Activated CD8-positive, alpha-beta memory T cell treated with anti-CD3 and anti-CD28 coated beads, Interleukin-2, amount 50 U/mL, for 48 hours (primary cell): ENCODE measurements around the gene CYLD.

Experiments
- DNase-seq: peaks from one replicate; pipeline ENCODE4 v3.0.0-alpha.2; 2020

CYLD gene

DNA sequence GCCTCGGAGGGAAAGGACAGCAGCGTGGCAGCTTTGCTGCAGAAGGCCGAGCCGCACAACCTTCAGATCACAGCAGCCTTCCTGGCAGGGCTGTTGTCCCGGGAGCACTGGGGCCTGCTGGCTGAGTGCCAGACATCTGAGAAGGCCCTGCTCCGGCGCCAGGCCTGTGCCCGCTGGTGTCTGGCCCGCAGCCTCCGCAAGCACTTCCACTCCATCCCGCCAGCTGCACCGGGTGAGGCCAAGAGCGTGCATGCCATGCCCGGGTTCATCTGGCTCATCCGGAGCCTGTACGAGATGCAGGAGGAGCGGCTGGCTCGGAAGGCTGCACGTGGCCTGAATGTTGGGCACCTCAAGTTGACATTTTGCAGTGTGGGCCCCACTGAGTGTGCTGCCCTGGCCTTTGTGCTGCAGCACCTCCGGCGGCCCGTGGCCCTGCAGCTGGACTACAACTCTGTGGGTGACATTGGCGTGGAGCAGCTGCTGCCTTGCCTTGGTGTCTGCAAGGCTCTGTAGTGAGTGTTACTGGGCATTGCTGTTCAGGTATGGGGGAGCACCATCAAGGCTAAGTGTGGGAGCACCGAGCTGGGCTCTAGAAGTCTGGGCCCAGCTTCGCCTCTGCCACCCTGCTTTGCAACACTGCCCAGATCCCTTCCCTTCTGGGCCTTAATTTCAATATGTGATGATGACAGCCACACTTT lies 29.9 kb upstream of the CYLD start:
- DNase-seq = no peak

DNA sequence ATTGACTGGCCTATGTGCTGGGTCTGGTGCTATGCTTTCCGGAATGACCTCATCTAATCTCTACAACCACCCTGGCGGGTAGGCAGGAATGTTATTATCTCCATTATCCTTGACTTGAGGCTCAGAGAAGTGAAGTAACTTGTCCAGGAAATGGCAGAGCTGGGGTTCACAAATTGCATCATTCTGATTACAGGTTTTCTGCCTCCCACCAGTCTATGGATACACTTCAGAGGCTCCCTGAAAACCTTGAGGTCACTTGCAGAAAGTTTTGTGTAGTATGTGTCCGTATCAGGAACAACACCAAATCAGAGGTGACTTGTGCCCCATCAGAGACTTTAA lies 29.4 kb upstream of the CYLD start:
- DNase-seq = no peak

DNA sequence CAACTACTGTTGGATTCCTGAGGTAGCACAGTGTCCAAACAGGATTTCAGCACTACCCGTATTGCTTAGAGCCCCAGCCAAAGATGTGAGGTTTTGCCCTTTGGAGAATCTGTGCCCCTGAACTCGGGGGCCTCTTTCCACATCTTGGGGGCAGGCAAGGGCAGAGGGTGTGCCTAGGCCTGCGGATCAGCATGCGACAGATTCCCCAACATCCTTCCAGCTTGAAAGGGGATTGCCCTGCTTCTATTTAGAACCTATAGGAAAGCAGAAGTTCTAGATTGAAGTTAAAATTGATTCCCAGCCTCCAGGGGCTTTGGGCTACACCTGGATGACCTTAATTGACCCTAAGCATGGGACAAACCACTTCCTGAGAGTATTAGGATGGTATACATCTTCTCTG lies 28.9 kb upstream of the CYLD start:
- no peak for DNase-seq

DNA sequence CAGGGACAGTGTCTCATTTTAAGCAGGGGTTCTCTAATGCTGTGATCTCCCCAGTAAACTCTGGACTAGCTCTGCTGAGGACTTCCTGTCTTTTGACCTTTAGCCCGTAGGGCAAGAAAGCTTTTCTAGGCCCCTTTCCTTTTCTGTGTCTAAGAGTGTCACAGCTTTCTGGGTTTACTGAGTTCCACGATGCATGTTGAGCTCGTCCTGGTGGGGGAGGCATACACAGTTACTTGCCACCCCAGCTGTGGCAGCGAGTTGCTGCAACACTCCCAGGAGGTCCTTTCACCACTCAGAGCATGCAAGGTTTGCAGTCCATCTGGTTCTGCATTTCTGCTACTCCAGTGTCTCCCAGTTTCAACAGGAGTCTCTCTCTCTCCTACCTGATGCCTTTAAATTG lies 24.8 kb upstream of the CYLD start:
- DNase-seq = no peak

DNA sequence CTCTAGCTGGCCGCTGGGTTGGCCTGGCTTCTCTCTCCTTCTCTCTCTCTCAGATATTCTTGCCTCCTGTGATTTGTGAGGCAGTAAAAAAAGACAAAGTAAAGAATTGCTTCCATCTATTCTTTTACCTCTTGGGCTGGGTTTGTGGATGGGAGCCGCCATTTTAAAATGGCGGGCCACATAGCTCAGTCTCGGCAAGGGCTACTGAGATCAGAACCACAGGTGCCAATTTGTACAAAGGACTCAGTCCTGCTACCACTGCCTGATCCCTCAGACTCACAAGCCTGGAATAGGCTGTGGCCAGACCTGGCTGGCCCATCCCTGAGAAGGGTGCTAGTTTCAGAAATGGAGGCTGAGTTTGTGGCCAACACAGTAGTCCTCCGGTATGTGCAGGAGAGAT lies 24.4 kb upstream of the CYLD start:
- DNase-seq = no peak

DNA sequence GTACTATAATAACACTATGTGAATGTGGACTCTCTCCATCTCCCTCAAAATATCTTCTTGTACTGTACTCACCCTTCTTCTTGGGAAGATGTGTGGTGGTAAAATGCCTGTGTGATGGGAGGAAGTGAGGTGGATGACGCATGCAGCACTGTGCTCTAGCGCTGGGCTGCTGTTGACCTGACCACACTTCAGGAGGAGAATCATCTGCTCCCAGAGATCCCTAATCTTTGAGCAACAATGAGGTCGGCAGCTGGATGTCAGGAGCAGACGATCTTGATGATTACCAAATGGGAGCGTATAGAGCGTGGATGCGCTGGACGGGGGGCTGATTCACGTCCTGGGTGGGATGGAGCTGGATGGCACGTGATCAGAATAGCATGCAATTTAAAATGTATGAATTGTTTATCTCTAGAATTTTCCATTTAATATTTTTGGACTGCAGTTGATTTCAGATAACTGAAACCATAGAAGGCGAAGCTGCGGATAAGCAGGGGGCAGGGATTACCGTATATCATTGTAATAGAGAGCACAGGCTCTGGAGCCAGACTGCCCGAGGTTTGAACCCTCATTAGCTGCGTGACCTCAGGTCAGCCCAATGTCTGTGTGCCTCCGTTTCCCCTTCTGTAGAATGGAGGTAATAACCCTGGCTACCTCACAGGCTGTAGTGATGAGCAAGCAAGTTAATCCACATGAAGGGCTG lies 23.7 kb upstream of the CYLD start:
- no peak for DNase-seq

DNA sequence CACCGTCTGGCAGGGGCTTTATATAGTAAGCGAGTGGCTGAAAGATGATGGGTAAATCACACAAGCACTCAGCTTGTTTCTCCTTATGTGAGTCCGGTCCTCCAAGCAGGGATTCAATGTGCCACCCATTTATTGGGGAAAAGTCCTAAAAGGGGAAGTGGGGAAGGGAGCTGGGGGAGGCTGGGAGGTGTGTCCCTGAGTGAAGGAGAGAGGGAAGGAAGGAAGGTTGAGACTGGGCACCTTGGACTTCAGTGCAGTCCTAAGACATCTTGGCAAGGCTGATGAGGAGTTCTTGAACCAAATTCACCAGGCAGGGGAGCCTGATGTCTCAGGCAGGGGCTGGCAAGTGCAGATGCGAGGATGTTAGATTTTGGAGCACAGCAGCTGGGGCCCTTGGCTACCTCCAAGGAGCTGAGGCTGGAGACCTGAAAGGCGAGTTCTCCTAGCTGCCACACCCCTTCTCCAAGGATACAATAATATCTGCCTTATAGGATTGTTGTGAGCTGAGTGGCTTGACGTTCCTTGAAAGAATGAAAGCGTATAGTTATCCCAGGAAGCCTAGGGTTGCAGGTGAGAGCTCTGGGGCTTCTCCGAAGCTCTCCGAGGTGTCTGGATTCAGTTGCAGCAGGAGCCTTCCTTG lies 23.0 kb upstream of the CYLD start:
- DNase-seq = no peak

DNA sequence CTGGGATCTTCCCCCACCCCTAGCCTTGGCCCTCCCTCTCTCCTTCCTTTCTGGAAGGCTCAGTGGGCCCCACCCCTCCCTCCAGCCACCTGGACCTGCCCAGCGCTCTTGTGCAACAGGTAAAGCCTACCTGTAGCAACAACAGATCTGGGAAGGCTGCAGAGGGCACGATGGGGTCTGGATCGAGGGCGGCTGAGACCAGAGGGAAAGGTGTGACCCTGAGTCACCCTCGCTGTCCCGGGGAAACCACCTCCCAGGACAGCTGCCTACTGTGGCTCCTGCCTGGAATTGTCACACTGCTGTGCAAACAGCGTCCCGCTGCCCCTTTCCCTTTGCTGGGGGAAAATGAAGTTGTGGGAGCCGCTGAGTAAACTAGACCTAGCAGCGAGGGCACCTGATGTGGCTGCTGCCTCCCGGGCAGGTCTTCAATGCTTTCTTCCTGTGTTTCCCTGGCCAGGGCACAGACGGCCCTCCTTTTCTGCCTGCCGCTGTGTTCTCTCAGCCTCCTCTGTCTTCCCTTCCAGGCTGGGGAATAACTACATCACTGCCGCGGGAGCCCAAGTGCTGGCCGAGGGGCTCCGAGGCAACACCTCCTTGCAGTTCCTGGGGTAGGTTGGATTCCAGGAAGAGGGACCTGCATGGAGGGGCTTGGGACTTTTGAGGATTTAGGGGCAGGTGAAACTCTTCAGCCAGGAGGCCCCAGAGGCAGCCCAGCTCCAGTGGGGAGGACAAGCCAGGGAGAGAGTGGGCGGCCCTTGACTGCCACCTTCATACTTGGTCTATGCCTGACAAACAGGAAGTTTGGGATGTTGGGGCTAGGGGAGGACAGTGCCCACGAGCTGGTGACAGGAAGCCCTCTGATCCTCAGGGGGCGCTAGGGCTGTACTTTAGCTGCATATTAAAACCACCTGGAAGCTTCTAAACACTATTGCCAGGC lies 22.2 kb upstream of the CYLD start:
- DNase-seq = no peak

DNA sequence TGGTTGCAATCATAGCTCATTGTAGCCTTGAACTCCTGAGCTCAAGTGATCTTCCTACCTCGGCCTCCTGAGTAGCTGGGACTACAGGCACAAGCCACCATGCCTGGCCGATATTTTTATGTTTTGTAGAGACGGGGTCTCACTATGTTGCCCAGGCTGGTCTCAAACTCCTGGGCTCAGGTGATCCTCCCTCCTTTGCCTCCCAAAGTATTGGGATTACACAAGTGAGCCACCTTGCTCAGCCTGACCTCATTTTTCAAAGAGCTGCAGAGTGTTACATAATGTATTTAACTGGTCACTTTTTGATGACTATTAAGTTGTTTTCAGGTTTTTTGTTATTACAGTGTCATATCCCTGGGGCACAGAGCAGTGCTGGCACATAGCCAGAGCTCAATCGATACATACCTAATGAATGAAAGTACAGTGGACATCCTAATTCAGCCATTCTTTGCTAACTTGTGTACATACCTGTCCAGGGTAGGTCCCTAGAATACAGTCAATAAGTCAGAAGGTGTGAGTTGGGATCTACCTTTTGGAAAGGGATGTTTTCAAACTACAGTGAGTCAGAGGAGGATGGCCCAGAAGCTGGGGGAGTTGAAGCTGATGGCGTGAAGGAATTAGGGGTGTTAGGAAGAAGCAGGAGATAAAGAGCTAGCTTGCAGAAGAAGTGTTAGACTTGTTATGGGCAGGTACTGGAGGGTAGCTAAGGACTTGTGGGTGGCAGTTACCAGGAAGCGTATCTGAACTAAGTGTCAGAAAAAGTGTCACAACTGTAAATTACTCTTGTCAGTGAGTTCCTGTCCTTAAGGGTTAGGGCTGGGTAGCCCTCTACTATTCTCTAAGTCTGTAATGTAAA lies 20.1 kb upstream of the CYLD start:
- no peak for DNase-seq

DNA sequence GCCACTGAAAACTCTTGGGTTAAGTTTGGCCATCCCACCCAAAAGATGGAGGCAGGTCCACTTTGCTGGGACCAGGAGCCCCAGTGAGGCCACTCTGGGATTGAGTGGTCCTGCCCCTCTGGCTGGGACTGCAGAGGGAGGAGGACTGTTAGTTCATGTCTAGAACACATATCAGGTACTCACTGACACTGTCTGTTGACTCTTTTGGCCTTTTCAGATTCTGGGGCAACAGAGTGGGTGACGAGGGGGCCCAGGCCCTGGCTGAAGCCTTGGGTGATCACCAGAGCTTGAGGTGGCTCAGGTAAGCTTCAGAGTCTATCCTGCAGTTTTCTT lies 19.5 kb upstream of the CYLD start:
- no peak for DNase-seq

DNA sequence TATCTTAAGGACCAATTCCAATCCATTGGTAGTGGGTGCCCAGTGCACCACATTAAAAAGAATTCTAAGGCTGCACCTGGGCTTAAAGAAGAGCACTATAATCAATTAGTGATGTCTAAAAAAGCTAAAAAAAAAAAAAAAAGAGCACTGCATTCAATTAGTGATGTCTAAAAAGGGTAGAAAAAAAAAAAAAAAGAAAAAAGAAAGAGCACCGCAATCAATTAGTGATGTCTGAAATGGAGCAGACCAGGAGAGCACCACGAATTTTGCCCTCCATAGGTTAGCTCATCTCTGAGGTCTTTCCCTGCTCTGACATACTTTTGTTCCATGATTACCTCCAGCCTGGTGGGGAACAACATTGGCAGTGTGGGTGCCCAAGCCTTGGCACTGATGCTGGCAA lies 18.9 kb upstream of the CYLD start:
- DNase-seq = no peak

DNA sequence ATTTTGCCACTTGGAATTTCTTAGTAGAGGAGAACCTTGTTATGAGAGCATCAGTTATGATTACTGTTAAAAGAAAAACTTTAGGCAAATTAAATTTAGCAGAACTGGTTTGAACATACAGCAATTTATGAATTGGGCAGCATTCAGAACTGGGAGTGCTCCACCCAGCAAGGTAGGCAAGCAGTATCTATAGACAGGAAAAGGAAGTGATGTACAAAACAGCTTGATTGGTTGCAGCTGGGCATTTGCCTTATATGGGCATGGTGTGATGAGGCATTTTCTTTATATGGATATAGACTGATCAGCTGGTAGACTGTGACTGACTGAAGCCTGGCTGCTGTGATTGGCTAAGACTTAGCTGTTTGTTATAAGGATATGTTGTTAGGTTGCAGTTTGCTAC lies 17.6 kb upstream of the CYLD start:
- DNase-seq = no peak

DNA sequence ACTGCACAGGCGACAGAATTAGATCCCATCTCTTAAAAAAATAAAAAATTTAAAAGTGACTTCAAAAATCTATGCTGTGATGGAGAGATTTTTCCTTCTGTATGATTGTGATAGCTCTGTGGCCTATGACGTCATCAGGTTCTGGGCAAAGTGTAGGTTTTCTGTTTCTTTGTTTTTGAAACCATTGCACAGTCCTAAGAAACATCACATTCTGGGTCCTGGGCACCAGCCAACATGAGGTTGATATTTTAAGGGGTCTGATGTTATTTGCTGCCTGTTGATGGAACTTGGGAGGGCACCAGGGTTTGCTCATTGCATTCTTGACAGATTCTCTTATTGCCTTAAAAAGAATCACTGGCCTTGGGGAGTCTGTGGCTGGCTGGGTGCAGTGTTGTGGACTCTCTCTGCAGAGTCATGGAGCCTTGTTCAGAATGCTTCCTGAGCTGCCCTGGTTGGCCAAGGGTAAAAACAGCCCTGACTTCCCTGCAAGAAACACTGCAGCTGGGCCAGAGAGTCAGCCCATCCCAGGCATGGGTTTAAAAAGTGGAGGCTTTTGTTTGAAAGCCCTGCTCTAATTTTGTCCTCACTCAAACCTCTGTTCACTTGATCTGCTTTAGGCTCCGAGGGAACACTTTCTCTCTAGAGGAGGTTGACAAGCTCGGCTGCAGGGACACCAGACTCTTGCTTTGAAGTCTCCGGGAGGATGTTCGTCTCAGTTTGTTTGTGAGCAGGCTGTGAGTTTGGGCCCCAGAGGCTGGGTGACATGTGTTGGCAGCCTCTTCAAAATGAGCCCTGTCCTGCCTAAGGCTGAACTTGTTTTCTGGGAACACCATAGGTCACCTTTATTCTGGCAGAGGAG lies 10.5 kb upstream of the CYLD start:
- no peak for DNase-seq

DNA sequence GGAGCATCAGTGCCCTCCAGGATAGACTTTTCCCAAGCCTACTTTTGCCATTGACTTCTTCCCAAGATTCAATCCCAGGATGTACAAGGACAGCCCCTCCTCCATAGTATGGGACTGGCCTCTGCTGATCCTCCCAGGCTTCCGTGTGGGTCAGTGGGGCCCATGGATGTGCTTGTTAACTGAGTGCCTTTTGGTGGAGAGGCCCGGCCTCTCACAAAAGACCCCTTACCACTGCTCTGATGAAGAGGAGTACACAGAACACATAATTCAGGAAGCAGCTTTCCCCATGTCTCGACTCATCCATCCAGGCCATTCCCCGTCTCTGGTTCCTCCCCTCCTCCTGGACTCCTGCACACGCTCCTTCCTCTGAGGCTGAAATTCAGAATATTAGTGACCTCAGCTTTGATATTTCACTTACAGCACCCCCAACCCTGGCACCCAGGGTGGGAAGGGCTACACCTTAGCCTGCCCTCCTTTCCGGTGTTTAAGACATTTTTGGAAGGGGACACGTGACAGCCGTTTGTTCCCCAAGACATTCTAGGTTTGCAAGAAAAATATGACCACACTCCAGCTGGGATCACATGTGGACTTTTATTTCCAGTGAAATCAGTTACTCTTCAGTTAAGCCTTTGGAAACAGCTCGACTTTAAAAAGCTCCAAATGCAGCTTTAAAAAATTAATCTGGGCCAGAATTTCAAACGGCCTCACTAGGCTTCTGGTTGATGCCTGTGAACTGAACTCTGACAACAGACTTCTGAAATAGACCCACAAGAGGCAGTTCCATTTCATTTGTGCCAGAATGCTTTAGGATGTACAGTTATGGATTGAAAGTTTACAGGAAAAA lies 9.7 kb upstream of the CYLD start:
- no peak for DNase-seq

DNA sequence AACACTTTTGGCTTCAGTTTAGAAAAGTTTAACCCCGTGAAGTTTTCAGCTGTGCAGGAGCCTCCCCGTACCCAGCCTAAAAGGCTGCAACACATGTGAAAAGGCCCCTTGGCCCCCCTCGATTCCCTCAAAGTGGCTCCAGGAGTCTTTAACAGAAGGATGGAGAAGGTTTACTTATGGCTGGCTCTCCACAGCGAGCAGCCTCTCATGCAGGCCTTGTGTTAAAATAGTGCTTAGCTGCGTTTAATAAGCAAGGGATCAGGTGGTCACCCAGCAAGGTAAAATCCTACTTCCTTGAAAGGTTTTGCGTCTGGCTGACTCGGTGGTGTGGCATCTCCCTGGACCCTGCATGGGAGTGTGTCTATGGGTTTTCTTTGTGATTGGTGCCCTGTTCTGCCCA lies 8.4 kb upstream of the CYLD start:
- no peak for DNase-seq

DNA sequence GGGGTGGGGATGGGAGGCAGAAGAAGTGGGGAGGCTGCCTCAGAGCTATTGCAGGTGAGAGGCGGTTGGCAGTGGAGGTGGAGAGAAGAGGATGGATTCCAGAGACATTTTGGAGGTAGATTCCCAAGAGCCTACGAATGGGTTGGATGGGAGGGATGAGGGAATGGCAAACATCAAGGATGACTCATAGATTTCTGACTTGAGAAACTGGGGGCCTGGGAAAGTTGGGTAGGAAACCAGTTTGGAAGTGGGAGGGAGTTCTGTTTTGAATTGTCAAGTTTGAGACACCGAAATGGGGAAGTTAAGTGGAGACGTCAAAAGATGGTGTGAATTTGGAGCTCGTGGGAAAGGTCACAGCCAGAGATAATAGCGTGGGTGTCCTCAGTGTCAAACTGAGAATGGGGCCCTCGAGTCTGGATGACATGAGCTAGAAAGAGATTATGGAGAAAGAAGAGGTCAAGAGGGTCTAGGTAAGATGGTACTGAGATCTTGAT lies 6.2 kb upstream of the CYLD start:
- DNase-seq = no peak

DNA sequence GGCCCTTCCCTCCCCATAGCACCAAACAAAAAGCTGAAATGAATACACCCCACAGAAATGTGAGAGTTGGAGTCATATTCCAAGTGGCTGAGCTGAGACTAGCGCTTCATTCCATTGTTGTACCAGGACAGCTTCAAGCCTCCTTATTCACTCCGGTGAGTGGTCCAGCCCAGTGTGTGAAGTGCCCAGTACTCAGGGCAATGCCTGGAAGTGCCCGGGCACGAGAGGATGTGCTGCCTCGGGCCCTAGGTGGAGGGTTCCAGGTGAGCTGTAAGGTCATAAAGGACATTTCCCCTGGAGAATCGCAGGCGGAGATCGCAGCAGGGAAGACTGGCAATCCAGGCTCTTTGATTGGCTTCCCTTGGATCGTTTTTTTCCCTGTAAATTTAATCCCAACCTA lies 5.4 kb upstream of the CYLD start:
- no peak for DNase-seq

DNA sequence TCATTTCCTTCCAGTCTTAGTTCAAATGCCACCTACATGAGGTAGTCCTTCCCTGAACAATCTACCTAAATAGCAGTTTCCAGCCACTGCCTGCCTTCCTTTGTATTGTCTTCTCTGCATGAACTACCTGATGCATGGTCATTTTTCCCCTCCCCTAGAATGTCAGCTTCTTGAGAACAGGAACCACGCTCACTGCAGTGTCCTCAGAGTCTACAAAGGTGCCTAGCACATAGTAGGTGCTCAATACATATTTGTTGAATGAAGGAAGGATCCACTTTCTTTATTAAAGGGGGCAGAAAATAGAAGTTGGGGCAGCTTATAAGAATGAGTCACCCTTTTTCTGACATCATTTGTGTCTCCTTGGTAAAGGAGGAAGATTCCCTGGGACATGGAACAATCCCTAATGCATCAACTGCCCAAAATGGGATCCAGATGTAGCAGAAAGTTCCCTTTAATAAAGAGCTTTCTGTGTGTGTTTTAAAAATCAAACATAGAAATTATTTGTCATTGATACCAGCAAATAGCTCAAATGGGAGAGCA lies 4.4 kb upstream of the CYLD start:
- no peak for DNase-seq

DNA sequence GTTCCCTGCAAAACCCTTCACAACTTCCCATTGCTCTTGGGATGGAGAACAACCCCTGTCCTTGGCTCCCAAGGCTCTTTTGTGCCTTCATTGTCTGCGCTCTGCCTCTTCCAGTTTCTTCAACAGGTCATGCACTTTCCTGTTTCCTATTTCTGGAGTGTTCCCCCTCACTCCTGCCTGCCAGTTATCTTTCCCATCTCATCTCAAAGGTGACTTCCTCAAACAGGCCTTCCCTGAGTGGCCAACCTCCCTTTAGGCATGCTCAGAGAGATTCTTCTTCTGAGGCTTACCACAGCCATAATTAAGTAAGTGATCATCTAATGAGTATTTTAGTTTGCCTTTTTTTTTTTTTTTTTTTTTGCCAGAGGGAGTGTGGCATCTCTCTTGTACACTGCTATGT lies 2.9 kb upstream of the CYLD start:
- DNase-seq = no peak

DNA sequence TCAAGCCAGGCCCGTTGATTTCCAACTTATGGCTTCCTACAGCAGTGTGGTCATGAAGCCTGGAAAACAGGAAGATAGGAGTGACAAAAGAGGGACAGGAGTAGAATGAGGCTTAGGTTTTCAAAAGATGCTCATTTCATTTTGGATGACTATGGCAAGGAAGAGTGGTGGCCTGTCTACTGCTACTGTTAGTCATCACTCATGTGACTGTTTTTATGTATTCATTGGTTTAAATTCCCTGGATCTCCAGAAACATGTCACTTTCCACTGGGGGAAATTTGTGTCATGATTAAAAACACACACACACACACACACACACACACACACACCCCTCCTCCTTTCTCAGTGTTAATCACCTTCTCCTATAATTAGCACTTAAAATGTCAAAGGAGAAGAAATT lies 1.1 kb upstream of the CYLD start:
- DNase-seq = no peak
